Cerebellar cortex (tissue), 1 donor: Measurements from ENCODE around the gene LY6G6D.

Experiments
- DNase-seq: peaks from one replicate; pipeline ENCODE4 v3.0.0-alpha.2; 2015; ENCODE audit warnings: low spot score

The LY6G6D gene

DNA sequence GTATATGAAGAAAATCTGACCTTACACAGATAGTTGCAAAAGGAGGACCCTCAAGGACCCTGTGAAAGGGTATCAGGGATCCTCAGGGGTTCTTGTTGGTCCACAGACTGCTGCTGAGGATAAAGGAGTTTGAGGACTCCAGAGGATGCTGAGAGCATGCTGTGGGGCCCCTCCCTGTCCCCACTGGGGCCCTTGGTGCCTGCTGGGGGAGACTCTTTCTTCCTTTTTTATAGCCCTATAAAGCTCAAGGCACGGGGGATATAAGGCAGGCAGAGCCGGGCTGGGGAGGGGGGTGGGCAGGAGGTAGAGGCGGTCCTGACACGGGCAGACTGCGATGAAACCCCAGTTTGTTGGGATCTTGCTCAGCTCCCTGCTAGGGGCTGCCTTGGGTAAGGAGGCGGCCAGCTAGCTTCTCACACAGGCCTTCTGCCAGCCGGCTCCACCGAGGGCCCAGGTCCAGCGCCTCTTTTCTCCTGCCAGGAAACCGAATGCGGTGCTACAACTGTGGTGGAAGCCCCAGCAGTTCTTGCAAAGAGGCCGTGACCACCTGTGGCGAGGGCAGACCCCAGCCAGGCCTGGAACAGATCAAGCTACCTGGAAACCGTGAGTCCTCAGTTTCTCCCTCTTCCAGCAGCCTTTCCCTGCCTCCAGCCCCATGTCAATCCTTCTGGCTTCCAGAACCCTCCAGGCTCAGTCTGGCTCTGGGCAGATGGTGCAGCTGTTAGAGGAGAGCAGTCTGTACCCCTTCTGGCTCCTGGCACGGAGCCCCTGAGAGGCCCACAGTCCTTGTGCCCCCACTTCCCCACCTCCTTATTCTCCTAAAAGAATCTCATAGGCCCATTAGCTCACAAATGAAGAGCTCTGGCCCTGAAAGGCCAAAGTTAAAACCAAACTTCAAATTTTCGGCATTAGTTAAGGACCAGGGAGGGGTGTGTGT is at the start of gene LY6G6D:
LY6G6D (plus strand) TSS at position 327 of the 937 bp plus-strand sequence; CDS start at position 335, 8 bp downstream.
- no peak for DNase-seq

- peak; percentile 99 for DNase-seq
These were observed 49.4 kb upstream of the LY6G6D start, which contains the start of gene CSNK2B for GRCh38 chr6:31665501-31666336. Gene CSNK2B, plus strand, starts transcription at chr6:31666080. Its CDS starts 752 bp downstream, at chr6:31666832.

DNA sequence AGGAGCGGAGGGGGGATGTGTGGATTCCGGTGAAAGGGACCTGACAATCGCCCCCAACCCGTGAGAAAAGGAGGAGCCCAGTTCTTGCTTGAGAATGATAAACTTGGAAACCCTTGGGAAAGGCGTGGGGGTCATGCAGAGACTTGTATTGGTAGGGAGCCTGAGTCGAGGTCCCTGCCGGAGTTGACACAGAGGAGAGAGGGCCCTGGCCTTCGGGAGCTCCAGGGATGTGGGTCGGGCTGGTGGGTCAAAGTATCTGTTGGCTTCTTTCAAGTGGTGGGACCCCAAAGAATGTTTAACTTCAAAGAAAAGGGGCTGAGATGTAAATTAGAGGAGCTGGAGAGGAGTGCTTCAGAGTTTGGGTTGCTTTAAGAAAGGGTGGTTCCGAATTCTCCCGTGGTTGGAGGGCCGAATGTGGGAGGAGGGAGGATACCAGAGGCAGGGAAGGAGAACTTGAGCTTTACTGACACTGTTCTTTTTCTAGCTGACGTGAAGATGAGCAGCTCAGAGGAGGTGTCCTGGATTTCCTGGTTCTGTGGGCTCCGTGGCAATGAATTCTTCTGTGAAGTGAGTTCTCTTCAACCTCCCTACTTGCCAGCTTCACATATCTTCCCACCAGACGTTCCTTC is 48.7 kb upstream of the LY6G6D start:
- no peak for DNase-seq

DNA sequence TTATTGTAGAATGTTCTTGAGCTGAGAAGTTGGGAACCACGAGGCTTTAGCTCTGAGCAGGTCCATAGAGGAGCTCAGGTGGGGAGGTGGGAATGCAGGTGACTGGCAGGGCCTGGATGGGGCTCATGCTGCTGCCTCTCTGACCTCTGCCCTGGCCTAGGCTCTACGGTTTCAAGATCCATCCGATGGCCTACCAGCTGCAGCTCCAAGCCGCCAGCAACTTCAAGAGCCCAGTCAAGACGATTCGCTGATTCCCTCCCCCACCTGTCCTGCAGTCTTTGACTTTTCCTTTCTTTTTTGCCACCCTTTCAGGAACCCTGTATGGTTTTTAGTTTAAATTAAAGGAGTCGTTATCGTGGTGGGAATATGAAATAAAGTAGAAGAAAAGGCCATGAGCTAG is 45.5 kb upstream of the LY6G6D start, which contains the start of gene LY6G5B:
LY6G5B (plus strand) TSS at position 301 of the 400 bp plus-strand sequence. CDS start 975 bp downstream, outside the sequence.
- DNase-seq = no peak

- DNase-seq = no peak
These were observed 38.7 kb upstream of the LY6G6D start for GRCh38 chr6:31676322-31676903.

DNA sequence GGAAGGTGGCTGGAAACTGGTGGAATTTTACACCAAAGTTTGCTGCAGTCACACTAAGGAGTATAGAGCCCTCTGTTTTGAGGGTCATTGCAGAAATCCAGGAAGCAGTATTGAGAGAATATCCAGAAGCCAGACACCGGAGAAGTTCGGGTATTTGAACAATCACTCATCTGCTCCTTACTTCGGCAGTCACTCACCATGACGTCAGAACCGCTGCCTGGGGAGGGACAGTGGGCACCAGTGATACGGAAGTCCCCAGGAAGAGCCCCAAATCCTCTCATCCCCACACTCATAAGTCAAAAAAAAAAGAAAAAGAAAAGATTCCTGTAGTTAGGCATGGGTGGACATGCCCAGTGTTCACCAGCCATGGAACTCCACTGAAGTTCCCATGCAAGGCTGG is 38.2 kb upstream of the LY6G6D start:
- no peak for DNase-seq

DNA sequence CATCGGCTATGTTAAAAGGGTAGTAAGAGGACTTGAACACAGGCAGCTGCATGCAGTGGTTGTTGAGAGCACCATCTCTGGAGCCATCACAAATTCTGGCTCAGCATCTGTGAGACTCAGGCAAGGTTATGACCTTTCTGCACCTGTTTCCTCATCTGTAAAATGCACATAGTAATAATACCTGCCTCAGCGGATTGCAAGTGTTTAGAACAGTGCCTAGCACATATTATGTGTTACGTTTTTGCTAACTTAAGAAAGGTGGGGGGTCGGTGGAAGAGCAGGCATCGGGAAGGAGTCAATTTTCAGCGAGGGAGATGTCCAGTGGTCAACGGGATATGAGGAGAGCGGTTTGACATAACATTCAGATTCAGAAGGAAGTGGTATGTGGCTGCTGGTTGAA is 37.2 kb upstream of the LY6G6D start:
- no peak for DNase-seq

DNA sequence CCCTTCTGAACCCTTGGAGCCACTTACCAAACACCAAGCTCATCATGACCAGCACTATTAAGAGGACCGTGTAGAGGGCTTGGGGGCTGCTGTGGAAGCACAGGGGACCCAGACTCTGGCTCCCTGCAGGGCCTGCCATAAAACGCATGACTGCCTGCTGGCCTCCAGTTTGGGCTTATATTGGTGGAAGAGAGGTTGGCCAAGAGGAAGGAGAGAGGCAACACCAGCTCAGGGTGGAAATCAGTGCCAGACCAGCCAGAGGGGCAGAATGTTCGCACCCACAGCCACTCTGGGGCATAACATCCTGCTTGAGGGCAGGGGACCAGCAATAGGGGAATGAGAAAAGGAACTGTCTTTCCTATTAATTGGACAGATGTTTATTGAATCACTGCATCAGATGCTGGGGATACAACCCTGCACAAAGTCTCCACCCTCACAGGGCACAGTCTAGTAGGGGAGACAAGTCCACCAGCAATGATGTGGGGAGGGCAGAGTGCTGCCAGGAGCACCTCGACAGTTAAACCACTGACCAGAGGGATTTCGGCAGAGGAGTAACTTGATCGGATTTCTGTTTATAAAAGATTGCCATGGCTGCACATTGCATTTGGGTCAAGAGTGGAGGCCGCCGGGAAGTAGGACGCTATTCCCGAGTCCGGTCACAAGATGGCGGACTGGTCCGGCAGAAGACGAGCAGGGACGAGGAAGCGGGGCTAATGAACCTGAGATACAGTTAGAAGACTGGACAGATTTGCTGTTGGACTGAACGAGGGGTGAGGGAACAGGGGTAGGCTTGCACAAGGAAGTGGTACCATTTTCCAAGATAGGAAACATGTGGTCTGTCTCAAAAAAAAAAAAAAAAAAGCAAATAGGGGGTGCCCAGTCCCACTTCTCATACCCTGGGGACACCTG is 34.7 kb upstream of the LY6G6D start, which contains the start of gene LY6G5C:
LY6G5C (minus strand) TSS at position 842 of the 909 bp plus-strand sequence; CDS start at position 148, 694 bp downstream.
- peak; percentile 87 for DNase-seq

DNA sequence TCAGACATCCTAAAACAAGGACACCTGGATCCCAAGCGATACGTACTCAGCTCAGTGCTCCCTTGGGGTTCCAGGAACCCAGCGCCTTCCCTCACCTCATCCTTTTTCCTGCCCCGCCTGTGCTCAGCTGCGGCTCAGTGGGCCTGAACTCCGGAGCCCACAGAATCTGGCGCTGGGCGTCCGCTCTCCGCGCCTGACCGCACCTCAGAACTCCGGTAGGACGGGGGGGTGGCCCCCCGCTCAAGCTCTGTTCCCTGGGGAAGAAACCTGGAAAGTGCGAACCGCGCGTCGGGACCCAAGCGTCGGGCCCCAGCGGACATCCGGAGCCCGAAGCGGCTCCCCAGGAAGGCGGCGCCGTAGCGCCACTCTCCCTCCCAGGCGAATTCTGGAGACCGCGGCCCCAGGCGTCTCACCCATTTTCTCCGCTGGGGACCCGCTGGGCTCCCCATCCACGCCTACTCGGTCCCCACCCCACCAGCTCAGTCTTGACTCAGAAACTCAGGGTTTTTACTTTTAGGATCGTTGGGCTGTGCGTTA is 33.9 kb upstream of the LY6G6D start:
- DNase-seq = no peak

- DNase-seq = no peak
These were observed 31.6 kb upstream of the LY6G6D start for GRCh38 chr6:31683591-31683990.

GRCh38 chr6:31686483-31686882 is 28.7 kb upstream of the LY6G6D start:
- DNase-seq = no peak

DNA sequence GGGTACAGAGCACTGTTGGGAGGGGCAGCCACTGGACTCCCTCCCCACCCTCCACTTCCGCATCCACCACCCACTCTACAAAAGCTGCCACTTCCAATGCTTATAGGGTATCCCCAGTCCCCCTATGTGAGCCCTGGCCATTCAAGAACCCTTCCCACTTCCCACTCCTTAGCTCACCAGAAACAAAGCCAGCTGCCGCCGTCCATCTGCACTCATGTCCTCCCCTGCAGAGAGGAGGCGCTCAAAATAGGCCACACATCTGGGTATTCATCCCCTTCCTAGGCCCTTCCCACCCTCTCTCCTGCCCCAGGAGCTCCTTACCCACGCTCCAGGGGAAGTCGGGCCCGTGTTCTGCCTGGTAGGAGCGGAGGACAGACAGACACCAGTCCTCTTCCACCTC is 27.8 kb upstream of the LY6G6D start:
- DNase-seq = no peak

DNA sequence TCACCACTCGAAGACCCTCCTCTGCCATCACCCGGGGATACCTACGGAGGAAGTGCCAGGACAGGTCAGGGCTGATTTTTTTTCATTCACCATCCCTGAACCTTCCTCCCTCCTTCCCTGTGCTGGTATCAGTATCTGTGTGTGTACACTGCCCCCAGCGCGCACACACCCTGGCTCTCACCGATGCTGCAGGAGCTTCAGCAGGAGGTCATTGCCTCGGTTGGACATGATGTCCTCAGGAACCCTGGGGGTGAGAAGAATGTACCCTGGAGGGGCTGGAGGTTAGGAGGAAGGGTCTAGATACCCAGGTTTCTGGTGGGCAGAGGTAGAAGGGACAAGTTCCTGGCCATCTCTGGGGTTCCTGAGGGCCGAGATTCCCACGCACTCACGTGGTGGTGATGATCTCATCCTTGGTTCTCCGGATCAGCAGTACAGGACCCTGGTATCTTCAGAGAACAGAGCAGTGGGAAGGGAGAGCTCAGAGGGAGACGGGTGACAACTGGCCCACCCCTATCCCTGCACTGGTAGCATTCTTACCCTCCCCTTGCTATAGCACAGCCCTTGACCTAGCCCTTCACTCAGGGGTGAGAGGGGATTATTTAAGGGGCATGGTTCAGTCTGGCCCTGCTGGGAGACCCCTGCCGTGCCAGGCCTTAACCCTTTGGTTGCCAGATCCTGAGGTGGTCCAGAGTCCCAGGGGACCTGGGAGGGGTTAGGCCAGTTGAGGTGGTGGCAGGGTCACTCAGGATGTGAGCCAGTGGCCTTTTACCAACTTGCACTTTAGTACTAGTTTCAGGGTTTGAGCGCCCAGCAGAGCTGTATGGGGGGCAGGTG is 27.1 kb upstream of the LY6G6D start:
- no peak for DNase-seq

DNA sequence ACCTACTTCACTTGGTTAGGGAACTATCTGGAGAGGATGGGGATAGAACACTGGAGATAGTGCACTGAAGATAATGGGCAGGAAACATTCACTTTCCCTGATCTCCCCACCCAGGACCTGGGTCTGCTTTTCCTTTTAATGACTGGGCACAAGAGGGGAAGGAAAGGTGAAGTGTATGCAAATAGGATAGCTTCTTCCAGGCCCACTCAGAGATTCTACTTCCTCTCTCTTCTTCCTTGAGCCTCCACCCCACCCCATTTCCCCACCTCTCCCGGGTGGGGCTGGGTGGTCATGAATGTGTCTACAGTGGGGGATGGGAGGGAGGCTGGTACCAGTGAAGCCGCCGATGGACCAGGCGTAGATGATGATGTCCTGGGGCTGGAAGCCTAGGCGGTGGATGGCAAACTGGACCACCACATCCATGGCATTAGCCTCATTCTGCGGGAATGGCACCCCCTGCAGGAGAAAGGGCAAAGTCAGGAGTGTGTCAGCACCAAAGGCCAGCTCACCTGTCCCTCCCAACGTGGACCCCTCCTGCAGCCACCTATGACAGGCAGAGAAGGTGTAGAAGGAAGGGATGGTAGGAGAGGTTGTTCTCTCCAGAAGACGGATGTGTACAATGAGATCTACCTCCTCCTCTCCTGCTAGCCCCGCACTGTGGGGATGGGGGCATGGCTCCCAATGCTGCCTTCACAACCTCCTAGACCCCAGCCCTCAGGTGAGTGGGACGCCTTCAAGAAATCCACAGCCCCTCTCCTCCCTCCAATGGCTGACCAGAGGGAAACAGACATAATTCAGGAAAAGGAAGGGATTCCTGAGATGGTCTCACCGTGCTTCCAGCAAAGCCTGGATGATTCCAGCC is 25.7 kb upstream of the LY6G6D start:
- DNase-seq = no peak

- no peak for DNase-seq
These were observed 24.7 kb upstream of the LY6G6D start for GRCh38 chr6:31690231-31691077.

DNA sequence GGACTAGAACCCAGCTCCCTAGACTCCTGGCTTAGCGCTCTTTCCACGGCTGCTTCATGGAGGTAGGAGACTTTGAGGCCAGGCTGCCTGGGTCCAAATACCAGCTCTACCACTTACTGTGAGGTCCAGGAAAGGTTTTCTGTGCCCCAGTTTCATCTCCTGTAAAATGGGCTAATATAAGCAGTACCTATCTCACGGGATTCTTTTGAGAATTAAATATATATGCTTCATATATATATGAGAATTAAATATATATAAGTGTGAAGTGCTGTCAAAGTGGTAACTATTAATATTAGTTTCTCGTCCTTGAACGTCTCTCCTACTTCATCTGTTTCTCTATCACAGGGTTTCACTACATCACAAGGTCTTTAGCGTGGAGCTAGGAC is 24.1 kb upstream of the LY6G6D start:
- DNase-seq = no peak

DNA sequence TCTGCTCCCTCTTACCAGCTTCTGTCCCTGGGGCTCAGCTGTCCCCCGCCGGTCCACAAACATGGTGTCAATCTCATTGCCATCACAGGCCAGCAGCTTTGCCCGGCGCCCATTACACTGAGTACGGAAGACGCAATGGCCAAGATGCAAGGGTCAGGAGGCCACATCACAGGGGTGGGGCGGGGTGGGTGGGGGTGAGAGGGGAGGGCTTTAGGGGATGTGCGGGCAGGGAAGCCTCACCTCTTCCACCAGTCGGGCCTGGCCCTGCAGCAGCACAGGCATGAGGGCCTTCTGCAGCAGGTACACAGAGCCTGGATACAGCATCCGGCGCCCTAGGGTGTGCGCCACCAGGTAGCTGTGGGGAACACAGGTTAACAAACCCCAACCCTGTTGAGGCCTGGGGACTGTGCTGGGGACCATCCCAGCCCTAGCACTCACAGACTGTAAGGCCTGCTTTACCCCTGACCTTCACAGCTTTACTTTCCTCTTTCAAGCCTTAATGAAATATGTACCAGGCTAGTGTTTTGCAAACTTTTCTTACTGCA is 23.5 kb upstream of the LY6G6D start:
- no peak for DNase-seq
